A673 (cell line): ENCODE measurements around the gene HMGCS2. TPM values are rescaled to one million over a fixed set of nuclear protein-coding genes. Genes with fewer than 3 reads are reported as not detected.

Experiments used
- BruUV-seq: library from RNA; stranded (reverse); fragments of 400-500 nt; replicated peaks from 2 replicates; lab custom pipeline; 2021; lab: Mats Ljungman, UMichigan
- CTCF ChIA-PET: fragments of 300-600 bp; sonication (Branson Sonifier 250); formaldehyde crosslinking; loops from one replicate; lab custom pipeline; 2022; ENCODE audit warnings: antibody characterized with exemption; lab: Charles Lee
- POLR2A ChIA-PET: fragments of 300-600 bp; sonication (Branson Sonifier 250); formaldehyde crosslinking; loops from one replicate; lab custom pipeline; 2022; ENCODE audit warnings: antibody characterized with exemption; ENCODE audit not compliant: low non-redundant PET; lab: Charles Lee
- DNase-seq: peaks from one replicate; pipeline ENCODE4 v3.0.0-alpha.2; 2015; ENCODE audit warnings: low spot score
- H3K27ac ChIP-seq: fragments of 200-600 bp; sonication (generic); 2 replicates; pipeline ENCODE4 v1.5.1; 2016; ENCODE audit warnings: mixed run types, low read depth, mild to moderate bottlenecking, mixed read lengths, antibody characterized with exemption, low read length; ENCODE audit not compliant: poor library complexity, severe bottlenecking
- H3K27me3 ChIP-seq: fragments of 200-600 bp; sonication (generic); replicated peaks from 2 replicates; pipeline ENCODE4 v1.6.1; 2017; ENCODE audit warnings: mixed run types, low read depth, mild to moderate bottlenecking, mixed read lengths, antibody characterized with exemption, low read length; ENCODE audit not compliant: insufficient read depth, poor library complexity
- H3K36me3 ChIP-seq: fragments of 200-600 bp; sonication (generic); 2 replicates; pipeline ENCODE4 v1.6.1; 2016; ENCODE audit warnings: mixed run types, mild to moderate bottlenecking, mixed read lengths, antibody characterized with exemption, low read length; ENCODE audit not compliant: insufficient read depth, poor library complexity, severe bottlenecking
- H3K4me1 ChIP-seq: fragments of 200-600 bp; sonication (generic); 2 replicates; pipeline ENCODE4 v1.6.1; 2017; ENCODE audit warnings: mixed run types, mild to moderate bottlenecking, mixed read lengths, antibody characterized with exemption, low read length; ENCODE audit not compliant: insufficient read depth, poor library complexity, severe bottlenecking
- H3K4me3 ChIP-seq: fragments of 200-600 bp; sonication (generic); 2 replicates; pipeline ENCODE4 v1.5.1; 2016; ENCODE audit warnings: low read depth, mixed run types, mild to moderate bottlenecking, mixed read lengths, low read length; ENCODE audit not compliant: poor library complexity, severe bottlenecking
- H3K9me3 ChIP-seq: fragments of 200-600 bp; sonication (generic); 2 replicates; pipeline ENCODE4 v1.6.1; 2016; ENCODE audit warnings: mixed run types, low read depth, mild to moderate bottlenecking, mixed read lengths, antibody characterized with exemption, low read length; ENCODE audit not compliant: poor library complexity, severe bottlenecking
- CTCF ChIP-seq: fragments of 300-800, 200-600 bp; sonication (generic); conservative IDR thresholded peaks from 2 replicates; pipeline ENCODE4 v1.5.1; 2017; ENCODE audit warnings: low read depth, mild to moderate bottlenecking, antibody characterized with exemption, low read length, moderate library complexity, mixed read lengths
- EZH2 ChIP-seq: fragments of 200-600 bp; sonication (generic); IDR thresholded peaks from 2 replicates; pipeline ENCODE4 v1.6.1; 2017; ENCODE audit warnings: borderline replicate concordance, low read depth, mild to moderate bottlenecking, mixed read lengths, antibody characterized with exemption, low read length; ENCODE audit not compliant: poor library complexity, severe bottlenecking
- intact Hi-C: fragments of 100-400 bp; cut with micrococcal nuclease; formaldehyde crosslinking; loops from one replicate; pipeline ENCODE4 v1.10.0; 2022; ENCODE audit not compliant: unreplicated experiment
- total RNA-seq: library from RNA; stranded (reverse); gene quantifications from 2 replicates; pipeline ENCODE4 v1.2.3, GENCODE V29; 2021

HMGCS2 gene
- total RNA-seq, 1 experiment from 2014 or later: not detected

GRCh38 chr1:119781434-119782210 is 12.9 kb upstream of the HMGCS2 start:
- TF ChIP-seq EZH2 (no peak), CTCF (no peak; the same call in 1 of the 2 replicates)
- Histone ChIP-seq H3K36me3 (no peaks in the 10 kb centered on the region), H3K4me3 (no peak overlapping the region), H3K27ac (no peak overlapping the region), H3K9me3 (no peaks in the 10 kb centered on the region), H3K27me3 (no peaks in the 10 kb centered on the region), H3K4me1 (no peaks in the 10 kb centered on the region)
- CTCF ChIA-PET: no interaction called here
- POLR2A ChIA-PET: no interaction called here
- no TSS peak for BruUV-seq
- no peak for DNase-seq
- intact Hi-C loops: no loop called here

GRCh38 chr1:119779869-119780356 is 11.2 kb upstream of the HMGCS2 start:
- POLR2A ChIA-PET: no interaction called here
- no peaks in the 10 kb centered on the region for H3K27me3 ChIP-seq
- CTCF ChIA-PET: no interaction called here
- TF ChIP-seq CTCF: no peak
- no peak for TF ChIP-seq EZH2
- BruUV-seq: no TSS peak
- no peaks in the 10 kb centered on the region for H3K9me3 ChIP-seq
- intact Hi-C loops: no loop called here
- DNase-seq: no peak
- H3K4me3 ChIP-seq: no peak overlapping the region
- H3K36me3 ChIP-seq: no peaks in the 10 kb centered on the region
- no peaks in the 10 kb centered on the region for H3K4me1 ChIP-seq
- no peak overlapping the region for H3K27ac ChIP-seq

- Histone ChIP-seq H3K4me1 (no peaks in the 10 kb centered on the region), H3K27ac (no peak overlapping the region), H3K27me3 (no peaks in the 10 kb centered on the region), H3K9me3 (no peaks in the 10 kb centered on the region), H3K36me3 (no peaks in the 10 kb centered on the region), H3K4me3 (no peak overlapping the region)
- BruUV-seq: no TSS peak
- no peak for DNase-seq
- POLR2A ChIA-PET: no interaction called here
- intact Hi-C loops: no loop called here
- TF ChIP-seq EZH2: no peak
- no peak for TF ChIP-seq CTCF
- CTCF ChIA-PET: no interaction called here
Measured at GRCh38 chr1:119778886-119779560, 10.3 kb upstream of the HMGCS2 start.
